ENCODE measurements around the gene CRISPLD2.

DNA sequence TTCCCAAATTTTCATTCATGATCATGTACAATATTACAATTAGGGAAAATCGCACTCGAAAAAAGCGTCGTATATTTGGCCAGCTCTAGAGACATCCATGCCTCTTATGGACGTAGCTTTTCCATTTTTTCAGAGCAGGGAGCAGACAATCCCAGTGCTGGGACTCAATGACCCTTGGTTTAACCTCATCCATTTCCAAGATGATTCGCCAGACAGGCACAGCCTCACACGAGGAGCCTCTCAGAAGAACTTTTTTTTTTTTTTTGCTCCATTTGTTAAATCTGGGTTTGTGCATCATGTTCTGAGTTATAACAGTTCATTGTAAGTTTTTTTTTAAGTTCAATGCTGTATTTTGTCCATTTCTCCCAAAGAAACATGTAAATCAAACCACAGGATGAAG is 99.5 kb downstream of the CRISPLD2 start:
- TF ChIP-seq, protein P1, sequence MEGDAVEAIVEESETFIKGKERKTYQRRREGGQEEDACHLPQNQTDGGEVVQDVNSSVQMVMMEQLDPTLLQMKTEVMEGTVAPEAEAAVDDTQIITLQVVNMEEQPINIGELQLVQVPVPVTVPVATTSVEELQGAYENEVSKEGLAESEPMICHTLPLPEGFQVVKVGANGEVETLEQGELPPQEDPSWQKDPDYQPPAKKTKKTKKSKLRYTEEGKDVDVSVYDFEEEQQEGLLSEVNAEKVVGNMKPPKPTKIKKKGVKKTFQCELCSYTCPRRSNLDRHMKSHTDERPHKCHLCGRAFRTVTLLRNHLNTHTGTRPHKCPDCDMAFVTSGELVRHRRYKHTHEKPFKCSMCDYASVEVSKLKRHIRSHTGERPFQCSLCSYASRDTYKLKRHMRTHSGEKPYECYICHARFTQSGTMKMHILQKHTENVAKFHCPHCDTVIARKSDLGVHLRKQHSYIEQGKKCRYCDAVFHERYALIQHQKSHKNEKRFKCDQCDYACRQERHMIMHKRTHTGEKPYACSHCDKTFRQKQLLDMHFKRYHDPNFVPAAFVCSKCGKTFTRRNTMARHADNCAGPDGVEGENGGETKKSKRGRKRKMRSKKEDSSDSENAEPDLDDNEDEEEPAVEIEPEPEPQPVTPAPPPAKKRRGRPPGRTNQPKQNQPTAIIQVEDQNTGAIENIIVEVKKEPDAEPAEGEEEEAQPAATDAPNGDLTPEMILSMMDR (conservative IDR thresholded peaks at IDR 0.05 in 1 of 2, IDR thresholded peaks at IDR 0.05 in 1 of 2; ENCODE audit: low read depth in 1 of 2, low read length in 2 of 2): no peak
- TF ChIP-seq EZH2 (IDR thresholded peaks at IDR 0.05; ENCODE audit: low read length, missing control alignments): no peak
